PC-9 (cell line): Measurements from ENCODE around the gene CACFD1. TPM values are rescaled to one million over a fixed set of nuclear protein-coding genes. Genes with fewer than 3 reads are reported as not detected.

ENCODE experiments used
- BruUV-seq: library from RNA; stranded (reverse); fragments of 400-500 nt; replicated peaks from 2 replicates; lab custom pipeline; 2021; lab: Mats Ljungman, UMichigan
- CTCF ChIA-PET: fragments of 300-600 bp; sonication (Branson Sonifier 250); formaldehyde crosslinking; loops from one replicate; lab custom pipeline; 2022; ENCODE audit warnings: antibody characterized with exemption; lab: Charles Lee
- POLR2A ChIA-PET: fragments of 300-600 bp; sonication (Branson Sonifier 250); formaldehyde crosslinking; loops from one replicate; lab custom pipeline; 2022; ENCODE audit warnings: antibody characterized with exemption; ENCODE audit not compliant: unreplicated experiment; lab: Charles Lee
- DNase-seq, 2 experiments: peaks; one replicate each; pipeline versions ENCODE4 v3.0.0 to v3.0.0-alpha.2; 2015 to 2022; ENCODE audit warnings: mixed read lengths in 1 of 2
- H2AFZ ChIP-seq: fragments of 200-600 bp; sonication (generic); 2 replicates; pipeline ENCODE4 v1.8.1; 2017; ENCODE audit warnings: antibody characterized with exemption
- H3F3A ChIP-seq: fragments of 200-600 bp; sonication (generic); 2 replicates; pipeline ENCODE4 v1.8.1; 2017; ENCODE audit warnings: antibody characterized with exemption, mild to moderate bottlenecking, low read depth; ENCODE audit not compliant: insufficient read depth
- H3K27ac ChIP-seq: fragments of 200-600 bp; sonication (generic); 2 replicates; pipeline ENCODE4 v1.6.1; 2016; ENCODE audit warnings: mixed run types
- H3K27me3 ChIP-seq: fragments of 200-600 bp; sonication (generic); 2 replicates; pipeline ENCODE4 v1.6.1; 2016; ENCODE audit warnings: low read depth, mixed run types; ENCODE audit not compliant: insufficient read depth
- H3K36me3 ChIP-seq: fragments of 200-600 bp; sonication (generic); 2 replicates; pipeline ENCODE4 v1.6.1; 2016; ENCODE audit warnings: low read depth, mixed run types
- H3K4me1 ChIP-seq: fragments of 200-600 bp; sonication (generic); replicated peaks from 2 replicates; pipeline ENCODE4 v1.6.1; 2016; ENCODE audit warnings: mixed run types; ENCODE audit not compliant: insufficient read depth
- H3K4me2 ChIP-seq: fragments of 200-600 bp; sonication (generic); 2 replicates; pipeline ENCODE4 v1.6.1; 2017; ENCODE audit warnings: mixed run types
- H3K4me3 ChIP-seq: fragments of 200-600 bp; sonication (generic); 2 replicates; pipeline ENCODE4 v1.6.1; 2016; ENCODE audit warnings: mixed run types
- H3K79me2 ChIP-seq: fragments of 200-600 bp; sonication (generic); 2 replicates; pipeline ENCODE4 v1.6.1; 2017; ENCODE audit warnings: low read depth, mixed run types
- H3K9me2 ChIP-seq: fragments of 200-600 bp; sonication (generic); 2 replicates; pipeline ENCODE4 v1.8.1; 2017; ENCODE audit warnings: mild to moderate bottlenecking; ENCODE audit not compliant: insufficient read depth
- H3K9me3 ChIP-seq: fragments of 200-600 bp; sonication (generic); 2 replicates; pipeline ENCODE4 v1.8.1; 2016; ENCODE audit warnings: low read depth; ENCODE audit not compliant: insufficient read depth
- H4K20me1 ChIP-seq: fragments of 200-600 bp; sonication (generic); 2 replicates; pipeline ENCODE4 v1.8.1; 2017; ENCODE audit not compliant: insufficient read depth
- CTCF ChIP-seq: fragments of 200-600 bp; sonication (generic); conservative IDR thresholded peaks from 2 replicates; pipeline ENCODE4 v1.6.1; 2017; ENCODE audit warnings: mixed run types, antibody characterized with exemption, mild to moderate bottlenecking, moderate library complexity
- EZH2 ChIP-seq: fragments of 200-600 bp; sonication (generic); IDR thresholded peaks from 2 replicates; pipeline ENCODE4 v1.8.0; 2017; ENCODE audit warnings: antibody characterized with exemption, low read depth
- intact Hi-C: fragments of 100-400 bp; cut with micrococcal nuclease; formaldehyde crosslinking; loops from one replicate; pipeline ENCODE4 v1.10.0; 2022; ENCODE audit not compliant: unreplicated experiment
- total RNA-seq: library from RNA; stranded (reverse); gene quantifications from 2 replicates; pipeline ENCODE4 v1.2.3, GENCODE V29; 2021

The CACFD1 gene
- total RNA-seq, 1 experiment from 2014 or later = 28.7 TPM

DNA sequence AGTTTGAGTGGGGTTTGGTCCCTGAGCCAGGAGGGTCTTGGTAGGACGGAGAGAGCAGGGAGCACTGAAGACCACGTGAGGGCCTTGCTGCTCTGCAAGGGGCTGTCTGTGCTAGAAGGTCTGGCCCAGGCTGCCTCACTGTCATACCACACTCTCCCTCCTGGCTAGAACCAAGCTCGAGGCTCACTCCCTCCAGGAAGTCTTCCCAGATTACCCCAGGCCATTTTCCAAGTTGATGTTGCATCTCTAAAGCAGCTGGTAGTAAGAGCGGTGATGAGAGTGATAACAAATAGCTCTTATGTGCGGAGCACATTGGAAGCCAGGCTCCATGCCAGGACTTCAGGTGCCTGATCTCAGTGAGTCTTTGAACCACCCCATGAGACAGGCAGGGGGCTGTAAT, 58.4 kb downstream of the CACFD1 start:
- Histone ChIP-seq H3K27ac (no peak overlapping the region), H3K36me3 (no peaks in the 10 kb centered on the region), H3K4me1 (no peaks in the 10 kb centered on the region), H2AFZ (no peak overlapping the region), H3K9me3 (no peaks in the 10 kb centered on the region), H3K4me3 (no peak overlapping the region), H3K9me2 (no peaks in the 10 kb centered on the region), H3K27me3 (peaks cover 91% of the 10 kb centered on the region), H4K20me1 (no peaks in the 10 kb centered on the region; the same call in 1 of the 2 replicates), H3K79me2 (no peaks in the 10 kb centered on the region), H3K4me2 (no peak overlapping the region), H3F3A (no peaks in the 10 kb centered on the region)
- intact Hi-C loops = no loop called here
- DNase-seq = no peak
- no peak for TF ChIP-seq EZH2
- POLR2A ChIA-PET = interaction anchor here (0.5 kb wide), 1 partner anchor 106 kb away, joined by 9 read pairs; no protein-coding TSS in a partner anchor
- no TSS peak for BruUV-seq
- CTCF ChIA-PET = no interaction called here

DNA sequence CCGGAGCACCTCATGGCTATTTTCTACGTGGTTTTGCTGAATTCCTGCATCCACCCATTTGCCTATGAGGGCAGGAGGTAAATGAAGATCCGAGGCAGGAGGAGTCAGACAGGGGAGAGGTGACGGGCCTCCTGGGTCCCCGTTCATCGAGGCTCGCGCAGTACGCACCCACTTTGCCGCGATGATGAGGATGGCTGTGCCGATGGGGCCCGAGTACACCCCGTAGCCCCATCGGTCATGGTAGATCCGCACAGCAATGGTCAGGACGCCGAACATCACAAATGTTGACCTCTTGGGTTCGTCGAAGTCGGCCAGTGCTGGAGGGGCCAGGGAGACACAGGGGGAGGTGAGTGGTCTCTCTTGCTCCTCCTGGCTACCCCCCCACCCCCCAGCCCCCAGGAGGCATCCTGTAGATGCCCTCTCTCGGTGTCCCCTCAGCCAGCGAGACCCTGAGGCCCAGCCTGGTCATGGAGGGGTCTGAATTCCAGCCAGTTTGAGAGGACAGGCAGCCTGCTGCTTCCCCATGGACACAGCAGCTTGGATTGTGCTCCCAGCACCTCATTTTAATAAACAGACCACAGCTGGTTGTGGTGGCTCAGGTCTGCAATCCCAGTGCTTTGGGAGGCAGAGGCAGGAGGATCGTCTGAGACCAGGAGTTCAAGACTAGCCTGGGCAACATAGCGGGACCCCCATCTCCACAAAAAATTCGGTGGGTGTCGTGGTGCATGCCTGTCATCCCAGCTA, 59.1 kb downstream of the CACFD1 start:
- no peak overlapping the region for H3K4me2 ChIP-seq
- H3K27ac ChIP-seq = no peak overlapping the region
- H4K20me1 ChIP-seq = no peaks in the 10 kb centered on the region; the same call in 1 of the 2 replicates
- no peak overlapping the region for H3K4me3 ChIP-seq
- ChIA-PET CTCF (no interaction called here), POLR2A (interaction anchor here (0.5 kb wide), 1 partner anchor 107 kb away, joined by 9 read pairs; no protein-coding TSS in a partner anchor)
- no peaks in the 10 kb centered on the region for H3K79me2 ChIP-seq
- H2AFZ ChIP-seq = no peak overlapping the region
- BruUV-seq = no TSS peak
- no peaks in the 10 kb centered on the region for H3K36me3 ChIP-seq
- DNase-seq = no peak
- intact Hi-C loops = no loop called here
- H3F3A ChIP-seq = no peaks in the 10 kb centered on the region
- no peak for TF ChIP-seq CTCF
- TF ChIP-seq EZH2 = no peak
- H3K9me3 ChIP-seq = no peaks in the 10 kb centered on the region
- no peaks in the 10 kb centered on the region for H3K9me2 ChIP-seq
- H3K4me1 ChIP-seq = no peaks in the 10 kb centered on the region
- H3K27me3 ChIP-seq = peaks cover 89% of the 10 kb centered on the region

GRCh38 chr9:133519693-133520092, 59.9 kb downstream of the CACFD1 start:
- Histone ChIP-seq H3K27me3 (peaks cover 93% of the 10 kb centered on the region), H3F3A (no peaks in the 10 kb centered on the region), H3K79me2 (no peaks in the 10 kb centered on the region), H4K20me1 (no peaks in the 10 kb centered on the region; the same call in 1 of the 2 replicates), H3K36me3 (no peaks in the 10 kb centered on the region), H3K27ac (no peak overlapping the region), H3K4me2 (no peak overlapping the region), H3K4me1 (no peaks in the 10 kb centered on the region), H3K9me2 (no peaks in the 10 kb centered on the region), H3K4me3 (no peak overlapping the region), H2AFZ (no peak overlapping the region), H3K9me3 (no peaks in the 10 kb centered on the region)
- BruUV-seq = no TSS peak
- no peak for DNase-seq
- TF ChIP-seq CTCF (no peak), EZH2 (no peak)
- ChIA-PET CTCF (no interaction called here), POLR2A (no interaction called here)
- intact Hi-C loops = no loop called here
